Choroid plexus epithelial cell (primary cell): Measurements from ENCODE around the gene NEDD4L.

Experiments used
- DNase-seq: peaks from one replicate; pipeline ENCODE4 v3.0.0-alpha.2; 2010; ENCODE audit warnings: low read depth
- H3K4me3 ChIP-seq: 2 replicates; pipeline ENCODE4 v1.5.1; 2011; ENCODE audit warnings: low read depth, mild to moderate bottlenecking, control low read depth, low read length, moderate library complexity
- CTCF ChIP-seq: conservative IDR thresholded peaks from 2 replicates; pipeline ENCODE4 v1.5.1; 2011; ENCODE audit warnings: low read depth, mild to moderate bottlenecking, control low read depth, inconsistent platforms, low read length, moderate library complexity

The NEDD4L gene

GRCh38 chr18:58242435-58242834, 198.4 kb downstream of the NEDD4L start:
- no peak for TF ChIP-seq CTCF
- no peak overlapping the region for H3K4me3 ChIP-seq
- DNase-seq: no peak

DNA sequence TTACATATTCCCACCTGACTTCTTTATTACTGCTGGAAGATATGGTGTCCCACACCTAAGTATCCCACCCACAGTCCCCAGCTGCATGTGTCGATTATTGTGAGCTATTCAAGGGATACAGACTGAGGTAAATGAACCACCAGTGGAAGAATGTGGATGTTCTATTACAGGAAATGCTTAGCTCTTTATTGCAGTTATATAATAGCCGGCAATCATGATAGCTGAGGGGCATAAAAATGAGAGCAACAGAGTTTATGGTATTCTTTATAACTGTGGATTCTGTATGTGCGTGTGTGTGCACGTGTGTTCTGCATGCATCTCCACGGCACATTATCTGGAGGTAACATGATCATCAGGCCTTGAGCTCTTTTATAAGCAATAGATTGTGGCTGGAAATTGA, 198.9 kb downstream of the NEDD4L start:
- TF ChIP-seq CTCF: no peak
- no peak overlapping the region for H3K4me3 ChIP-seq
- no peak for DNase-seq

DNA sequence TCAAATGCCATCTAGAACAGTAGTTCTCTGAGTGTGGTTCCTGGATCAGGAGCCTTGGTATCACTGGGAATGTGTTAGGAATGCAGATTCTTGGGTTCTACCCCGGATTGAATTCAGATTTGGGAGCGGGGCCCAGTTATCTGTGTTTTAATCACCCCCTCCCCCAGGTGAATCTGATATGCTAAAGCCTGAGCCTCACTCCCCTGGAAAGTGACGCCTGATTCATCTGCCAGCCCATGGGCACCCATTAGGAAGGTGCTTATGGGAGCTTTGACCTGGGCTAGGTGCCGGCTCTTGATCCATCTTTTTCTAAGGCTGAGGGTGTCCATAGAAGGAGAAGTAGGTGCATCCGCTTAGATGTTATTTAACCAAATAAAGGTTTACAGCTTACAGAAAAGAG, 199.4 kb downstream of the NEDD4L start:
- TF ChIP-seq CTCF: no peak

GRCh38 chr18:58247363-58247834, 203.4 kb downstream of the NEDD4L start:
- H3K4me3 ChIP-seq: peak overlapping the region; percentile 40
- DNase-seq: peak; percentile 33
- no peak for TF ChIP-seq CTCF

More for the DNA sequence above, 199.4 kb downstream of the NEDD4L start:
- no peak overlapping the region for H3K4me3 ChIP-seq
- no peak for DNase-seq

GRCh38 chr18:58249712-58250111, 205.7 kb downstream of the NEDD4L start:
- TF ChIP-seq CTCF: no peak
- DNase-seq: no peak

GRCh38 chr18:58251416-58251815, 207.4 kb downstream of the NEDD4L start:
- TF ChIP-seq CTCF: no peak
- H3K4me3 ChIP-seq: no peak overlapping the region
- DNase-seq: peak; percentile 25

More at GRCh38 chr18:58249712-58250111, 205.7 kb downstream of the NEDD4L start:
- H3K4me3 ChIP-seq: no peak overlapping the region

- no peak for TF ChIP-seq CTCF
- peak; percentile 14 for DNase-seq
- H3K4me3 ChIP-seq: no peak overlapping the region
Measured at GRCh38 chr18:58252166-58252565, 208.1 kb downstream of the NEDD4L start.
